Vagina (tissue), 2 donors: ENCODE results near the gene SECTM1.

Source experiments
- POLR2A ChIP-seq, 2 donors: fragments of 450-650 bp; IDR thresholded peaks; one replicate each; pipeline ENCODE4 v1.6.1; 2017; ENCODE audit warnings: antibody characterized with exemption in 2 of 2, mild to moderate bottlenecking in 2 of 2, moderate library complexity in 2 of 2
- POLR2AphosphoS5 ChIP-seq, 2 donors: sonication (generic); formaldehyde crosslinking; IDR thresholded peaks; one replicate each; pipeline ENCODE4 v1.9.0; 2017; ENCODE audit warnings: antibody characterized with exemption in 2 of 2, mild to moderate bottlenecking in 2 of 2, low read depth in 1 of 2; ENCODE audit not compliant: insufficient read depth in 1 of 2
- TF ChIP-seq, protein P1 (sequence below), 3 experiments: fragments of 450-650 bp in 2 of 3; fragments of 200-600 bp in 1 of 3; sonication (generic) in 1 of 3; IDR thresholded peaks; one replicate each; pipeline ENCODE4 v1.5.1; 2017 to 2019; ENCODE audit warnings: antibody characterized with exemption in 3 of 3, mild to moderate bottlenecking in 2 of 3, moderate library complexity in 2 of 3

DNA sequence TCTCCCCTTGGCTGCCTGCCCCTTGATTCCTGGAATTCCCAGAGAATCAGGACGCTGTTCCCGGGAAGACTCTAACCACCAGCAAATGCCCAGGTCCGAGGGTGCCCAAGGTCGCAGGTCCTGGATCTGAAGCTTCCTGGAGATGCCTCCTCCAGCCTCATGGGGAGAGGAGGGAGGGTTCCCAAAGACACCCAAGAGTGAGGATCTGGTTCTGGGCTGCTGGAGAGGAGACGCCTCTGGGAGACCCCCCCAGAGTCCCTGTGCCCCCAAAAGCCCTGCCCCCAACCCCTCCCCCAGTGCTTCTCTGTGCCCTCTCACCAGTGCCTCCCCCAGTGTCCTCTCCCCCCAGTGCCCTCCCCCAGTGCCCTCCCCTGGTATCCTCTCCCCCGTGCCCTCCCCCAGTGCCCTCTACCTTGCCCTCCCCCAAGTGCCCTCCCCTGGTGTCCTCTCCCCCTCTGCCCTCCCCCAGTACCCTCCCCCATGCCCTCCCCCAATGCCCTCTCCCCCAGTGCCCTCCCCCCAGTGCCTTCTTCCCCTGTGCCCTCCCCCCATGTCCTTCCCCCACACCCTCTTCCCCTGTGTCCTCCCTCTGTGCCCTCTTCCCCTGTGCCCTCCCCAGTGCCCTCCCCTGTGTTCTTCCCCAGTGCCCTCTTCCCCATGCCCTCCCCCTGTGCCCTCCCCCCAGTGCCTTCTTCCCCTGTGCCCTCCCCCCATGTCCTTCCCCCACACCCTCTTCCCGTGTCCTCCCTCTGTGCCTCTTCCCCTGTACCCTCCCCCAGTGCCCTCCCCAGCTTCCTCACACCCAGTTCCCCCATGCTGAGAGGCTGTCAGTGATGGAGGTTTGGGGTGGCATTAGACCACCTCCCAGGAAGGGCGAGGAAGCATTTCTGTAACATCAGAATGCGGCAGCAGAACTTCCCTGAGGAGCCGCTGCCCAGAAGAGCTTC, 6.3 kb upstream of the SECTM1 start:
- TF ChIP-seq, protein P1, sequence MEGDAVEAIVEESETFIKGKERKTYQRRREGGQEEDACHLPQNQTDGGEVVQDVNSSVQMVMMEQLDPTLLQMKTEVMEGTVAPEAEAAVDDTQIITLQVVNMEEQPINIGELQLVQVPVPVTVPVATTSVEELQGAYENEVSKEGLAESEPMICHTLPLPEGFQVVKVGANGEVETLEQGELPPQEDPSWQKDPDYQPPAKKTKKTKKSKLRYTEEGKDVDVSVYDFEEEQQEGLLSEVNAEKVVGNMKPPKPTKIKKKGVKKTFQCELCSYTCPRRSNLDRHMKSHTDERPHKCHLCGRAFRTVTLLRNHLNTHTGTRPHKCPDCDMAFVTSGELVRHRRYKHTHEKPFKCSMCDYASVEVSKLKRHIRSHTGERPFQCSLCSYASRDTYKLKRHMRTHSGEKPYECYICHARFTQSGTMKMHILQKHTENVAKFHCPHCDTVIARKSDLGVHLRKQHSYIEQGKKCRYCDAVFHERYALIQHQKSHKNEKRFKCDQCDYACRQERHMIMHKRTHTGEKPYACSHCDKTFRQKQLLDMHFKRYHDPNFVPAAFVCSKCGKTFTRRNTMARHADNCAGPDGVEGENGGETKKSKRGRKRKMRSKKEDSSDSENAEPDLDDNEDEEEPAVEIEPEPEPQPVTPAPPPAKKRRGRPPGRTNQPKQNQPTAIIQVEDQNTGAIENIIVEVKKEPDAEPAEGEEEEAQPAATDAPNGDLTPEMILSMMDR (IDR thresholded peaks at IDR 0.05): no peak
- no peak for TF ChIP-seq POLR2AphosphoS5 (IDR thresholded peaks at IDR 0.05; ENCODE audit: insufficient read depth in 1 of 2, low read depth in 1 of 2)
- TF ChIP-seq POLR2A (IDR thresholded peaks at IDR 0.05): no peak
